GM21737 (cell line): ENCODE results near the gene DUS2.
"Not testable (repeated sequence)": the region's sequence is repeated elsewhere in the genome, so short reads cannot be mapped to it uniquely, and the experiment has no call there.

Source experiments
- ATAC-seq: cut with Tn5 transposase; IDR thresholded peaks from one replicate; pipeline ENCODE4 v1.9.1; 2021; ENCODE audit warnings: mild to moderate bottlenecking, moderate library complexity; ENCODE audit not compliant: unreplicated experiment

The DUS2 gene

DNA sequence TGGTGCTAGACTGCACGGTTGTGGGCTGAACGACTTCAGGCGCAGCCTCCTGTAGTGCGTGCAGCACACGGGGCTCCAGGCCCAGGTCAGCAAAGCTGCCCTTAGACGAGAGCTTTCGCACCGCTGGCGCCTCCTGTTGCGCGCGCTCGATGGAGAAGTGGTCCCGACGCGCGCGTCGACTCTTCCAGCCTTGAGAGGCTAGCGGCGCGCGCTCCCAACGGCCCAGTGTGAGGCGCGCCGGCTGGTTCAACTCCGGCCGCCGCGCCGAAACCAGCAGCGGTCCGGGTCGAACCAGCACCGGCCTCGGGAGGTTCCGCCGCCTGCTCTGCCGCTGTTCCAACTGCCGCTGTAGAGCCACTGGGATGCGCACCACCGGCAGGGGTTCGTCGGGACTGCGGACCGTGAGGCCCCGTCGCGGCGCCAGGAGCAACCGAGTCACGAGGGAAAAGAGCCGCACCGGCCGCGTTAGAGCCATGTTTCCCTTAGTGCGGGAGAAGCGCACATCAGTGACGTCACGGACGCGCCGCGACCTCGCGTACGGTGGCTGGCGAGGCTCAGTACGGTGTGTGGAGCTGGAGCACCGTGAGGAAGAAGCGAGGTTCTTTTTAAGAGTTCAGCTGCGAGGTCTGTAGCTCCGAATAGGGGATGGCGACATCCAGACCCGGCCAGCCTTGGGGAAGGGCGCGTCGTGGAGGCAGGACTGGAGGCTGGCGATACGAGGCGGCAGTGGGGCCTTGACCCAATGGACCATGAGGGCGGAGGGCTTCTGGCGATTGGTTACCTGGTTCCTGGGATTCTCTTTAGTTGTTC, at the start of gene DUS2, which contains the start of gene DDX28:
TSS of gene DUS2 (plus strand) at position 557 of the 810 bp plus-strand sequence. CDS start 14,740 bp downstream, outside the sequence.
TSS of gene DDX28 (minus strand) at position 505 of the 810 bp plus-strand sequence. CDS start at position 475, 30 bp downstream.
- ATAC-seq = peak; percentile 77

- no peak for ATAC-seq
These were observed 47.6 kb upstream of the DUS2 start for GRCh38 chr16:67975321-67976105.

DNA sequence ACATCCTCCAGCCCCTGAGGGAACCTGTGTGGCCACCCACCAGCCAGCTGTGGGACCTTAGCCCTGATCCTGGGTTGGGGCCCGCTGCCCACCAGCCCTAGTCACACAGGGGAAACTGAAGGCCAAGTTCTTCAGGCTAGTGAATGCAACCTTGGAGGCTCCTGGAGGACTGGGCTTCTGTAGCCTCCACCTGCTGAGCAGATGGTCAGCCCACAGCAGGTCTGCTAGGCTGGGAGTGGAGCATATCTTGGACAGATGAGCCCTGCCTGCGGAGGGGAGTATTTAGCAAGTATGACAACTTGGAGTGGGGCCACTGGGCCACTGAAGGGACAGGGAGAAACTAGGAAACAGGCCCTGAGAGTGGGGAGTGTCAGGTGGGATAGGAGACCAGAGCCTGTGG, 46.9 kb upstream of the DUS2 start:
- ATAC-seq = no peak

DNA sequence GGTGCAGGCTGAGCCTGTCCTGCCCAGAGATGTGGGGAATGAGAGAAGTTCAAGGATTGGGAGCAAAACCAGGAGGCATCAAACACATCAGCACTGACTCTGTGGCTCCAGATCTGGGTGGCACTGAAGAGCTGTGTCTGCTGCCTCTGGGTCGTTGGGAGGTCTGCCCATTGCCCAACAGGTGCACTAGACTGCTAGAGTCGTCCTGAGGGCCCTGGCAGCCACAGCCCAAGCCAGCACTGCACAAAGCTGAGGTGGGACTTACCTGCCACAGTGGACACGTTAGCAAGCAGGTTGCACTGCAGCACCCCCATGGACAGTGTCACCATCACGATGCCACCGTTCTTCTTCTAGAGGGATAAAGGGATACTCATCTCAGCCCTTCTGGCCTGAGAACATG, 46.1 kb upstream of the DUS2 start:
- no peak for ATAC-seq

DNA sequence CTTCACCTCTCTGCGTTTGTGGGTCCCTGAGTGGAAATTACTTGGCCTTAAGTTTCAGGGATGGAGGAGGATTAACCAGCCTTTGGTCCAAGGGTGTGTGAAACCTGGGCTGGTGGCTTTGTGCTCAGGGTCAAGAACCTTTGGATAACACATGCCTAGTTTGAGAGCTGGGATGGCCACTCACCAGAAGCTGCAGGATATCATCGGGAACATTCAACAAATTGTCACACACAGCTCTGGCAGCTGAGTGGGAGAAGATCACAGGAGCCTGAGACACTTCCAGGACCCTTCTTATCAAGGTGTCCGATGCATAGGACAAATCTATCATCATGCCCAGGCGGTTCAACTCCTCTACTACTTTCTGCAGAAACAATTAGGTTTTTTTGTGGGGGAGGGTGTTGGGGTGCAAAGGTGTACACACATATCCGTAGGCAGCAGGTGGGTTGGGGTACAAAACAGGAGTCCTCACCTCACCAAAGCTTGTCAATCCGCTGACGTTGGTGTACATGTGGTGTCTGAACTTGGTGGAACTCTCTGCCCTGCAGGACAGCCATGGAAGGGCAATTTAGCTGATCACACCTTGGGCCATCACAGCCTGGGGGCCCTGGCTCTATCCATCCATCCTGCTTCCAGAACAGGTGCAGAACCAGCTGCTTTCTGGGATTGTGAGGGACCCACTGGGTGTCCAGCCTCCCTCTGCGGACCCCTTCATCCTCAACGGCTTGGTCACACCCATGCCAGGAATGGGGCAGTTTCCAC, 45.4 kb upstream of the DUS2 start:
- no peak for ATAC-seq

GRCh38 chr16:67979955-67980678, 43.0 kb upstream of the DUS2 start, which contains the start of gene DPEP3:
Gene DPEP3, minus strand, starts transcription at chr16:67980499. Its CDS starts 119 bp downstream, at chr16:67980380.
- no peak for ATAC-seq

DNA sequence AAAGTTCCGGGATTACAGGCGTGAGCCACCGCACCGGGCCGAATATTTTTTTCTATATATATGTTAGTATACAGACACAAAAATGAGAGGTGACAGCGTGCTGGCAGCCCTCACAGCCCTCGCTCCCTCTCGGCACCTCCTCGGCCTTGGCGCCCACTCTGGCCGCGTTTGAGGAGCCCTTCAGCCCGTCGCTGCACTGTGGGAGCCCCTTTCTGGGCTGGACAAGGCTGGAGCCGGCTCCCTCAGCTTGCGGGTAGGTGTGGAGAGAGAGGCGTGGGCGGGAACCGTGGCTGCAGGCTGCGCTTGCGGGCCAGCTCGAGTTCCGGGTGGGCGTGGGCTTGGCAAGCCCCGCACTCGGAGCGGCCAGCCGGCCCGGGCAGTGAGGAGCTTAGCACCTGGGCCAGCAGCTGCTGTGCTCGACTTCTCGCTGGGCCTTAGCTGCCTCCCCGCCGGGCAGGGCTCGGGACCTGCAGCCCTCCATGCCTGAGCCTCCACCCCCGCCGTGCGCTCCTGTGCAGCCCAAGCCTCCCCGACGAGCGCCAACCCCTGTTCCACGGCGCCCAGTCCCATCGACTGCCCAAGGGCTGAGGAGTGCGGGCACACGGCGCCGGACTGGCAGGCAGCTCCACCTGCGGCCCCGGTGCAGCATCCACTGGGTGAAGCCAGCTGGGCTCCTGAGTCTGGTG, 40.9 kb upstream of the DUS2 start:
- ATAC-seq = no peak

DNA sequence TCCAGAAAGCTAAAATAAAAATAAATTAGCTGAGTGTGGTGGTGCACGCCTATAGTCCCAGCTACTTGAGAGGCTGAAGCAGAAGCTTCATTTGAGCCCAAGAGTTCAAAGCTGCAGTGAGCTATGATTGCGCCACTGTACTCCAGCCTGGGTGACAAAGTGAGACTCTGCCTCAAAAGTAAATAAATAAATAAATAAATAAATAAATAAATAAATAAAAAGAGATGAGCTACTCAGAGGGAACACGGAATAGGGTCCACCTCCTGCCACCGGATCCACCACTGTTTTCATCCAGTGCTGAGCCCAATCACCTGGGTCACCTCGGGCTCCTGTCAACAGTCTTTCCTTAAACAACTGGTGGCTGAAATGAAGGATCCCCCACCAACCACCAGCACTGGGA, 36.1 kb upstream of the DUS2 start:
- ATAC-seq = no peak

DNA sequence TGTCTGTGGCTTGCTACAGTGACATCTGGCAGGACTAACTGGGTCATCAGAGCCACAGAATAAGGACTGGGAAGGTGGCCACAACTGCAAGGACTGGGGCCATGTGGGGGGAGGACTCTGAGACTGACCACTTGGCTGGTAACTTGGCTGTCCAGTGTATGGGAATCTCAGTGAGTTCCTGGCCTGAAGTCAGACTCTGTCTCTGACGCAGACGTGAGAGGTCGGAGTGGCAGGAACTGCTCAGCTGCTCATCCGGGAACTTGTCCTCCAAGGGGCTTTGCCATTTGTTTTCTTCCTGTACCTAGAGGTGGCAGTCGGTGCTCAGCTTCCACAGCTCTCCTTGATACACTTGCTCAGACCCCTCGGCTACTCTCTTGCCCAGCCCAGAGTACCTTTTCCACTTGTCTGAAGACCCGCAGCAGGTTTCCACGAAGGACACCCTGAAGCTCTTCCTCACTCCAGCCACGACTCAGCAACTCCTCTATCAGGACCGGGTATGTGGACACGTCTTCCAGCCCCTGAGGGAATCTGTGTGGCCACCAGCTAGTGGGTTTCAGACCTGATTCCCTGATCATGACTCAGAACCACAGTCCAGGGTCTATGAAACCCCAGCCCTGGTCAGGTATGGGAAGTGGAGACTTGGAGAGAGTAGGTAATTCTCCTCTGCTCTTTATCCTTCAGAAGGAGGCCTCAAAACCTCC, 35.5 kb upstream of the DUS2 start:
- no peak for ATAC-seq

DNA sequence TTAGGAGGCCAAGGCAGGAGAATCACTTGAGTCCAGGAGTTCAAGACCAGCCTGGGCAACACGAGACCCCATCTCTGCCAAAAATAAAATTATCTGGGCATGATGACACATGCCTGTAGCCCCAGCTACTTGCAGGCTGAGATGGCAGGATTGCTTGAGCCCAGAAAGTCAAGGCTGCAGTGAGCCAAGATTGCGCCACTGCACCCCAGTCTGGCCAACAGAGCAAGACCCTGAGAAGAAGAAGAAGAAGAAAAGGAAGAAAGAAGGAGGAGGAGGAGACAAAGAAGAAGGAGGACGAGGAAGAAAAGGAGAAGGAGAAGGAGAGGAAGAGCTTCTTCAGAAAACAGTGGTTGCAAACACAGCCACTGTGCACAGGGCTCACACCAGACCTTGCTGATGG, 34.4 kb upstream of the DUS2 start:
- no peak for ATAC-seq

- no peak for ATAC-seq
These were observed 33.6 kb upstream of the DUS2 start for GRCh38 chr16:67989322-67990017.

DNA sequence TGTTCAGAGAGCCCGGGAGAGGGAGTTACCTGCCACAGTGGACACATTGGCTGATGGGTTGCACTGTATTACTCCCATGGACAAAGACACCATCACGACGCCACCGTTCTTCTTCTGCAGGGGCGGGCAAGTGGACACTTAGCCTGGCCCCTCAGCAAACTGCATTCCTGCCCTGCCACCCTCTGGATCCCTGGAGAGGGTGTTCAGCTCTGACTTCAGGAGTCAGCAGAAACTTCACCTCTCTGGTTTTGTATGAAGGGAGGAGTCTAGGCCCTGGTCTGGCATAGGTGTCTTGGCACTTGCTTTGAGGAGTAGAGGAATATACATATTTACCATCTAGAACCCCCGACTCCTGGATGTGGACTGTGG, 33.1 kb upstream of the DUS2 start:
- no peak for ATAC-seq

DNA sequence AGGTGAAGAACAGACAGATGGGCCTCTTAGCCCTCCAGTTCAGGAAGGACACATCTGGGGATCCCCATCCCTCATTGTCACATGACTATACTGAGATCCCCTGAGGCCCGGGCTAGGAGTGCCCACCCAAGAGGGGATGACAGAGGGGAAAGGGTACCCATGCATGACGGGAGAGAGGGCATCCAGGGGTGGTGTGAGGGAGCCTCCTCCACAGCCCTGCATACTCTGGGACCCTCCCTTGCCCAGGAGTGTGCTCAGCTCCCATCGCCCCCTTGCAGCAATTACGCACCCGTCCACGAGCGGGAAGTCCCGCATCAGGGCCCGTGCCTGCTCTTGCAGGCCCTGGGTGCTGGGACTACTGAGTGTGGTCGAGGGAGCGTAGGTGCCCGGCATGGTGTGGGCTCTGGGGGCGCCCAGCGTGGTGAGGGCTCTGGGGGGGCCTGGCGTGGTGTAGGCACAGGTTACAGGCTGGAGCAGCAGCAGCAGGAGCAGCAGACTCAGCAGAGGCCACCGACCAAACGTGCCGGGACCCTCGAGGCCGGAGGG, 30.4 kb upstream of the DUS2 start:
- ATAC-seq = no peak

DNA sequence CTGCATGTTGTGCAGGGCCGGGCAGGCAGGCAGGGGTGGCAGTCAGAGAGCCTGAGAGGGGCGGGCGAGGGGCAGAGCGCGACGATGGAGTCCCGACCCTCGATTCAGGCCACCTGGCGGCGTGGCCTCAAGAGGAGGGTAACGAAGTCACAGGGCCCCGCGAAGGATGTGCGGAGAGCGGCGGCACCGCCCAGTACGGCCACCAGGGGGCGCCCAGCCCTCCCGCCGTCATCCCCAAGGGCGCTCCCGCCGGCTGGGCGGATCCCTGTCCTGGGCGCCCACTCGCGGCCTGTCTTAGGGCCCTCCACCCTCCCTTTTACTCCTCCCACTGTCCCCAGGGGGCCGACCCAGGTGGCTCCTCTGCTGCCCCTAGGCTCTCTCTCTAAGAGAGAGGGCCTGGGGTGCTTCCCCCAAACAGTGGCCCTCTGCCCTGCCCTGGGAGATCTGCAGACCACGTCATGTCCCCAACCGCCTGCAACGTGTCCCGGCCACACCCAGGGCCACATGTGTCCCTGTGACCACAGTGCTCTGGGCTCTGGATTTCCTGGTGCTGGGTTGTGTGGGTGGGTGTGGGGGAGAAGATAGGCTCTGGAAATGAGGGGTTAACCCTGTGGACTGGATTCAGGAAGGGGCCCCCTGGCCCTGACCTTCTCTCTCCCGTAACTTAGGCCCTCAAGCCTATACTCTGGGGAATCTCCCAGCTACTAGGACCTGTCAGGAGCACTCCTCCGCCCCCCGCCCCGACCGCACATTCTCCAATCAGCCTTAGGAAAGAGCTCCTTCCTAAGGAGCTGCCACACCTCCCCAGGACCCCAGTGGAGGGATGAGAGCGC, 29.7 kb upstream of the DUS2 start:
- peak; percentile 47 for ATAC-seq

DNA sequence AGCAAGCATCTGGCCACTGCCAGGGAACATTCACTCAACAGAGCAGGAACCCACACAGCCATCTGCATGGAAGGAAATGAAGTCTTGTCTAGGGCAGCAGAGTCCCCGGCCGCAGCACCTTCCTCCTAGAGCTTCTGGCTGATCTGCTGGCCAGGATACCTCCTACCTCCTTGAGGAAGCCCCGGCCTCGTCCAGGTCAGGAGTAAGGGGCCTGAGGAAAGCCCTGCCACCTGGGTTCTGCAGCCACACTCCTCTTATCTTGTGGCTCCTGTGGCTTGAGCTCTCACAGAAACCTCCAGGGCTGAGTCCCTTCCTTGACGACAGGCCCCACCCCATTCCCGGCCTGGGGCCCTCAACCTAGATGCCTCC, 29.1 kb upstream of the DUS2 start:
- not testable (repeated sequence) for ATAC-seq

DNA sequence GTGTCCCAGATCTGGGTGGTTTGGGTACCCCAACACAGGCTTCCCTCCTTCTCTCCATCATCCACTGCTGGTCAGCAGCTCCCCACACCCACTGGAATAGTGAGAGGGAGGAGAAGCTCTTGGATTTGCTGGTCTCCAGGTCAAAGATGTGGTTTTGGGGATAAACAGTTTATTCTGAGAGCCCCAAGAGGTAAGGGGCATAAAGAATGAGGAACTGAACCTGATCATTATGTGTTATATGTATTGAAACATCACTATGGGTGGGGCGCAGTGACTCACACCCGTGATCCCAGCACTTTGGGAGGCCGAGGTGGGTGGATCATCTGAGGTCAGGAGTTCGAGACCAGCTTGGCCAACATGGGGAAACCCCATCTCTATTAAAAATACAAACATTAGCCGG, 27.7 kb upstream of the DUS2 start:
- ATAC-seq = no peak

DNA sequence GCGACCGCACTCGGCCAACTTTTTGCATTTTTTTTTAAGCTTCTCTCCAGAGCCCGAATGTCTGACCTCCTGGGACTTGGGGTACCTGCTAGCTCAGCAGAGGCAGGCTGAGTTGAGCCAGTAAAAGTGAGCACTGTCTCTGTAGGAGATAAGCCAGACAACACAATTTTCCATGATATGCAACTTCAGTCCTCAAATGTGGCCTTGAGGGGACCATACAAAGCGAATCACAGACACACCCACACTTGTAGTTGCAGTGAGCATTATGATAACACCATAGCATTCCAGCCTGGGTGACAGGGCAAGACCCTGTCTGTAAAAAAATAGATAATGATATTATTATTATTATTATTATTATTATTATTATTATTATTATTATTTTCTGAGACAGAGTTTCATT, 26.4 kb upstream of the DUS2 start:
- ATAC-seq = no peak
